ENCODE data around the gene CLMP.
A peak's percentile ranks its signal among the peaks of the same experiment; 100 is the strongest.

The CLMP gene

GRCh38 chr11:123055191-123055901 is 139.7 kb downstream of the CLMP start:
- no peak for DNase-seq (ENCODE audit: low read depth in 2 of 2)

- no peak for DNase-seq (ENCODE audit: low read depth in 2 of 2)
Observed at GRCh38 chr11:123054301-123055065, 140.6 kb downstream of the CLMP start.

- no peak for DNase-seq (ENCODE audit: low read depth in 2 of 2)
Observed at GRCh38 chr11:123052901-123053721, 141.9 kb downstream of the CLMP start.

- no peak for DNase-seq (ENCODE audit: low read depth in 2 of 2)
Observed at GRCh38 chr11:123051634-123052033, 143.4 kb downstream of the CLMP start.

GRCh38 chr11:123051146-123051545 is 143.9 kb downstream of the CLMP start:
- no peak for DNase-seq (ENCODE audit: low read depth in 2 of 2)

- no peak for DNase-seq (ENCODE audit: low read depth in 2 of 2)
Observed at GRCh38 chr11:123047947-123048293, 147.1 kb downstream of the CLMP start.

- no peak for DNase-seq (ENCODE audit: low read depth in 2 of 2)
Observed at GRCh38 chr11:123047266-123047946, 147.6 kb downstream of the CLMP start.

- no peak for DNase-seq (ENCODE audit: low read depth in 2 of 2)
Observed at GRCh38 chr11:123046473-123047259, 148.4 kb downstream of the CLMP start.

- DNase-seq (ENCODE audit: low read depth in 2 of 2) = no peak
Observed at GRCh38 chr11:123045101-123045500, 149.9 kb downstream of the CLMP start.

GRCh38 chr11:123041185-123041584 is 153.9 kb downstream of the CLMP start:
- no peak for DNase-seq (ENCODE audit: low read depth in 2 of 2)

- DNase-seq (ENCODE audit: low read depth in 2 of 2) = no peak
Observed at GRCh38 chr11:123040111-123040432, 155.0 kb downstream of the CLMP start.

GRCh38 chr11:123035831-123036230 is 159.2 kb downstream of the CLMP start:
- DNase-seq (ENCODE audit: low read depth in 2 of 2) = no peak

GRCh38 chr11:123034597-123034996 is 160.5 kb downstream of the CLMP start:
- DNase-seq (ENCODE audit: low read depth in 2 of 2) = no peak

GRCh38 chr11:123033895-123034294 is 161.2 kb downstream of the CLMP start:
- DNase-seq (ENCODE audit: low read depth in 2 of 2) = no peak

- no peak for DNase-seq (ENCODE audit: low read depth in 2 of 2)
Observed at GRCh38 chr11:123030517-123030916, 164.5 kb downstream of the CLMP start.

GRCh38 chr11:123020968-123021367 is 174.1 kb downstream of the CLMP start:
- peak in 1 of 2 experiments; percentile 3 for DNase-seq (ENCODE audit: low read depth in 2 of 2)

Measured in stimulated activated CD4-positive, alpha-beta T cell treated with anti-CD3 and anti-CD28 coated beads, Interleukin-12 subunit alpha, Interleukin-12 subunit beta, amount 100 ng/mL, for 24 hours (primary cell).